Measurements from ENCODE around the gene HOXB1. TPM values are rescaled to one million over a fixed set of nuclear protein-coding genes. Genes with fewer than 3 reads are reported as not detected.
A peak's percentile ranks its signal among the peaks of the same experiment; 100 is the strongest.

The HOXB1 gene
- total RNA-seq, result not detected
- long read RNA-seq, result 0 reads

GRCh38 chr17:48530887-48531272 lies at the start of gene HOXB1:
Gene HOXB1, minus strand, starts transcription at chr17:48531011. Its CDS starts 107 bp downstream, at chr17:48530904.
- no peak for DNase-seq
- ATAC-seq (ENCODE audit: poor library complexity), result no peak
- intact Hi-C loops (cut with DNase I), result no loop called here

GRCh38 chr17:48579760-48580554 lies 49.1 kb upstream of the HOXB1 start:
- DNase-seq (no peak), ATAC-seq (ENCODE audit: poor library complexity) (no peak)
- intact Hi-C loops (cut with DNase I), result no loop called here

- DNase-seq (no peak), ATAC-seq (ENCODE audit: poor library complexity) (no peak)
- intact Hi-C loops (cut with DNase I), result no loop called here
Observed at GRCh38 chr17:48579471-48579759, 48.6 kb upstream of the HOXB1 start.

DNA sequence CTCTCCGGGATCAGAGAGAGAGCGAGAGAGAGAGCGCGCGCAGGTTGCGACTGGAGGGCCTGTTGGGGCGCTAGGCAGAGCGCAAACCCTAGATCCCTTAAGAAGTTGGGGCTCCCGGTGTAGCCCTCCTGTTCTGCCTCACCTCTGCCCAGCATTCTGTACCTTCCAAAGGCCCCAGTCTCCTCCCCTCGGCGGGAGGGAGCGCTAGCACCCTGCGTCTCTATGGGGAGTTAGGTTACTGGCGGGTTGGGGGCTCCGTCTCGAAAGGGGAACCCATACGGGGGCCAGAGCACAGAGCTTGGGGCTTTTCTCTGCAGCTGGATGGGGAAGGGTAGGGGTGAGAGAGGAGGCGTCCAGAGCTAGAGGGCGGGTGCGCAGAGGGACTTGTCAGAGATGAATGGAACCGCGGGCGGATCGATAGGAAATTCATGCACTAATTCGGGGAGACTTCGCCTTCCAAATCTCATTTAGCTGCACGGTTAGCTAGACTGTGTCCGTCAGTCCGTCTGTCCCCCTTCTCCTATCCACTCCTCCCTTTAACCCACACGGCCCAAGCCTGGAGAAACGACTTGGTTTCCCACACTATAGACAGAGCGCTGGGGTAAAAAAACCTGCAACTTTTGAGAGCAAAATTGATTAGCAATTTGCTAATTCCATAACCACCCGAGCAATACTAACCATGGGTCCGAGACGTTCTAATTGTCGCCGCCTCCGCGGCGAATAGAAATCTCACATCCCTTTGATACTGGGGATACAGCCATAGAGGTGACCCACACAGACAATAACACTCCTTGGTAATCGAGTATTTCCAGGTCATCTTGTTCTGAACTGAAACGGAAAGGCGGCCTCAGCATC lies 48.0 kb upstream of the HOXB1 start:
- intact Hi-C loops (cut with DNase I), result no loop called here
- no peak for ATAC-seq (ENCODE audit: poor library complexity)
- DNase-seq, result no peak

DNA sequence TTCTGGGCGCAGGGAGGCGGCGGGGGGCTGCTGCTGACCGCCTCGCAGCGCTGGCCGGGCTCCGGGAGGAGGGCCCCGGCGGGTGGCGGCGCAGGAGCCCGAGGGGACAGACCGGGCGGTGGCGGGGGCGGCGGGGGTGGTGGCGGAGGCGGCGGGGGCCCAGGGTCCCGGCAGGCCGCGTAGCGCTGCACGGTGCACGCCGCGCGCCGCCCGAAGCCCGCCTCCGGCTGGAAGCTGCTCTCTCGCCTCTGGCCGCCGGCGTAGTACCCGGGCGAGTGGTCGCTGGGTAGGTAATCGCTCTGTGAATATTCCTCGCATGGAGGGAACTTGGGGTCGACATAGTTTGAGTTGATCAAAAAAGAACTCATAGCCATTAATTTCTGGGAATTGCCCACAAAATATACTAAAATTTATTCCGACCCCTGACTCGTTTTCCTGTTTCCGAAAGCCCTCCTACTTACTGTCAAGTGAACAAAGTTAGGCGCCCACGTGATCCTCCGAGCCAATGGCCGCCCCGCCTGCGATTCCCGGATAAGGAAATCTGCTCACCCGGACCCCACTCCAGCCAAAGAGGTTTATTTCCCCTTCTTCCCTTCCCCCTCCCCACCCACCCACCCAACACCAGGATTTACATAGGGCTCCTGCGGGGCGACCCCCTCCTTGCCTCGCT lies 47.3 kb upstream of the HOXB1 start, which contains the start of gene HOXB4:
HOXB4 (minus strand) TSS at position 405 of the 670 bp plus-strand sequence; CDS start at position 374, 31 bp downstream.
- DNase-seq, result peak; percentile 83
- ATAC-seq (ENCODE audit: poor library complexity), result peak; percentile 73
- intact Hi-C loops (cut with DNase I), result no loop called here

DNA sequence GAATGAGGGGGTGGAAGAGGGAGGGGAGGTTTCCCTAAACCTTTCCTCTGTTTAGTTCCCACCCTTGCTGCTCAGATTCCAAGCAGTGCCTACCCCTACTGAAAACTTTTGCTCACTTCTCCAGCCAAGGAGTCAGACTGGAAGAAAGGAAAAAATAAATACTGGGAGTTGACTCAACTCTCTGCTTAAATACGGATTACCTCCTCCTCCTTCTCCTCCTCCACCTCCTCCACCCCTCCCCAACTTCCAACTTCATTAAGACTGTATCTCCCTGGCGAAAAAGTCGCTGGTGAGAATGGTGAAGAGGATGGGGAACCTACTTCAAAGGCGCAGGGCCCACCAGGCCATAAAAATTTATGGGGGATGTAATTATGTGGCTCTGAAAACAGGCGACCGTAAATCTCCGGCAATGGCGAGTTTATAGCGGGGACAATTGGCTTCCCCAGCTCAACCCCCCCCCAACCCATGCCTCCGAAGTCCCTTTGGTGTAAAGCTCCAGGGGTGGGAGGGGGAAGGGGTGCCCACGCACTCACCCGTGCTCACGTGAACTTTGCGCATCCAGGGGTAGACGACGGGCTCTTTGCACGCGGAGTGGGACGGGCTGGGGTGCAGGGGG lies 46.6 kb upstream of the HOXB1 start:
- no peak for DNase-seq
- intact Hi-C loops (cut with DNase I), result no loop called here
- ATAC-seq (ENCODE audit: poor library complexity), result no peak

DNA sequence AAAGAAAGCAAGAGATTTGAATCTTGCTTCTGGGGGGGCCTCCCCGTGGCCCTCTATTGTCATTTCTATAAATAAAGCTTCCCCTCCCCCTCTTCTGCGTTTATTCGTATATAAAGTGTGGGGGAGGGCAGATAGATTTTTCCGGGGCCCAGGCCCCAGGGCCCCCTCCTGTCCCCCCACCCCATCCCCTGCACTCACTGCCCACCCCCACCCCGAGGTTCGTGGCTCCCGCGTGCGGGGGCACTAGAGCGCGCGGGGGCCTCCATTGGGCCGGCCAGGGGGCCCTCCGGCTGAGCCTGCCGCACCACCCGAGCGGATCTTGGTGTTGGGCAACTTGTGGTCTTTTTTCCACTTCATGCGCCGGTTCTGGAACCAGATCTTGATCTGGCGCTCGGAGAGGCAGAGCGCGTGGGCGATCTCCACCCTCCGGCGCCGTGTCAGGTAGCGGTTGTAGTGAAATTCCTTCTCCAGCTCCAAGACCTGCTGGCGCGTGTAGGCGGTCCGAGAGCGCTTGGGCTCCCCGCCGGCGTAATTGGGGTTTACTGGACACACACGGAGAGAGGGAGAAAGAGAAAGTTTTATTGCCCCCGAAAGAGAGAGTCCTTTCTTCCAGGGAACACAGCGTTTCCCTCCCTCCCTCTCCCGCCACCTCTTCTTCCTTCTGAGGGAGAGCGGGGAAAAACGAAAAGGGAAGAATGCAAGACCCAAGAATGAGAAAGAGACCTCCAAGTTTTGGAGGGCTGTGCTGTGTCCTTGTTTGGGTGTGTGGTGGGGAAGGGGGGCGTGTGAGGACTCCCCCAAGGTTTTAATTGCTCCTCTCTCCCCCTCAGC lies 45.9 kb upstream of the HOXB1 start:
- DNase-seq (no peak), ATAC-seq (ENCODE audit: poor library complexity) (no peak)

GRCh38 chr17:48575673-48576478 lies 45.1 kb upstream of the HOXB1 start:
- ATAC-seq (ENCODE audit: poor library complexity) (no peak), DNase-seq (no peak)
- intact Hi-C loops (cut with DNase I), result no loop called here

More for the DNA sequence above, 45.9 kb upstream of the HOXB1 start:
- intact Hi-C loops (cut with DNase I), result no loop called here

DNA sequence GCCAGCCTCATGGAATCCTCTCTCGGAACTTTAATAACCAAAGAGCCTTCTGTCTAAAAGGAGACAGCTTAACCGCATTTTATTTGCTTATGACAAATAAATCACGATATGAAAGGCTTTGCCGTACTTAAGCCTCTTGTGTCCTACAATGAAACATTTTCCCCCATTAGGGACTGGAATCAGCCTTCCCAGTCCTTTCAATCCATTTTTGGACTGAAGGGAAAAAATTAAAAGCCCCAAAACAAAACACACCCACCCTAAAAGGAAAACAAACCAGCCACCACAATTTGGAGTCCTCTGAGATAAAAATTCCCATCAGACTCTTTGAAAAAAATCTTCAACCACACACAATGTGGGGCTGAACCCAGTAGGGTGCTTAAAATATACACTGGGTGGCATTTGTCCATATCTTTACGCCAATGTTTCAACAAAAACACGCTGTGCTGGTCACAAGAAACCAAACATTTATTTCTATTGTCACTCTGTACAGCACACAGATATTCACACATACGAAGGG lies 44.3 kb upstream of the HOXB1 start:
- no peak for DNase-seq
- no peak for ATAC-seq (ENCODE audit: poor library complexity)
- intact Hi-C loops (cut with DNase I), result no loop called here

- intact Hi-C loops (cut with DNase I), result no loop called here
- no peak for DNase-seq
- ATAC-seq (ENCODE audit: poor library complexity), result no peak
Observed at GRCh38 chr17:48574505-48575065, 43.8 kb upstream of the HOXB1 start.

GRCh38 chr17:48571826-48572417 lies 41.1 kb upstream of the HOXB1 start:
- no peak for DNase-seq
- ATAC-seq (ENCODE audit: poor library complexity), result no peak
- intact Hi-C loops (cut with DNase I), result no loop called here

GRCh38 chr17:48571024-48571818 lies 40.4 kb upstream of the HOXB1 start:
- intact Hi-C loops (cut with DNase I), result no loop called here
- DNase-seq (peak; percentile 15), ATAC-seq (ENCODE audit: poor library complexity) (no peak)

DNA sequence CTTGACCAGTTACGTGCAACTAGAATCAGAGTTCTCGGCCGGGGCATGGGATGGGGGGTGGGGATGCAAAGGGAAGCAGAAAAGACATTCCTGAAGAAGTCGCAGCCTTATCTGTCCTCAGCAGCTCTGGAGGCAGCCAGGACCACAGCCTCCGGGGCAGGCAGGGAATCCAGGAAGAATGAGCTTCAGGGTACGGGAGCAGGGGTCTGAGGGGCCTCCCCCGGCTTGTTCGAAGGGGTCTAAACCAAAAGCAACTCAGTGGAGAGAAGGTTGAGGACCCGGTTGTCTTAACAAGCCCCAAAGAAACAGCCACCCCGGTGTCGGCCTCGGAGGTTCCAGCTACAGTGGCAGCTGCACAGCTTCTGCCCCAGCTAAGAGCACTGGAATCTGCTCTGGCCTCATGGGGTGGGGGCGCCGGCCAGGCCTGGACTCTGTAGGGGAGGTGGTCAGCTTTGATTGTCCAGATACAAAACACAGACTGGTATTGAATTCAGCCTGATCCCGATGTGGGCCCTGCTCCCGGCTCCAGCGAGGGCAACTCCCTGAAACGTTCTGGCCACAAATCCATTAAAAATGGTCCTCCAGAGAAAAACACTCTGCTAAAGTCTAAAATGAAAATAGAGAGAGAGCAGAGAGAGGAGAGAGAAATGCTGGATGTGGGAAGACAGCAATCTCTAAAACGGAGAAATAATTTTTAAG lies 39.7 kb upstream of the HOXB1 start:
- intact Hi-C loops (cut with DNase I), result no loop called here
- ATAC-seq (ENCODE audit: poor library complexity), result no peak

GRCh38 chr17:48569674-48570324 lies 39.0 kb upstream of the HOXB1 start:
- DNase-seq (no peak), ATAC-seq (ENCODE audit: poor library complexity) (no peak)
- intact Hi-C loops (cut with DNase I), result no loop called here

More for the DNA sequence above, 39.7 kb upstream of the HOXB1 start:
- peak; percentile 26 for DNase-seq

DNA sequence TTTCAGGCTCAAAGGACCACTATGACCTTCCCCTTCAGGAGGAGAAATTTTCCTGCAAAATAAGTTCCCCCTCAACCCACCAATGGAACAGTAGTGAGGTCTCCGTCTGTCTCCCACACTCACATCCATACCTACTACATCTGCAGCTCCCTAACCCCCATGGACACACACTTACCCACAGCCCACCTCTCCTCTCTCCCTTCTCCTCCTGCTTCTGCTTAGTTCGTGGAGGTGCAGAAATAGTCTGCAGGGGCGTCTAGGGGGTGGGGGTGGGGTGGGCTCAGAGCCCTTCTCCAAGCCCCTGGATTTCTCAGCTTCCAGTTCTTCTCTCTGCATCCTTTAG lies 38.4 kb upstream of the HOXB1 start:
- ATAC-seq (ENCODE audit: poor library complexity), result no peak
- intact Hi-C loops (cut with DNase I), result no loop called here
- DNase-seq, result no peak

Data from Right ventricle myocardium superior (tissue), 1 donor.